GM19397 (cell line): Measurements from ENCODE around the gene KNDC1.
"Not testable (repeated sequence)": the region's sequence is repeated elsewhere in the genome, so short reads cannot be mapped to it uniquely, and the experiment has no call there.

Source experiments
- ATAC-seq: cut with Tn5 transposase; IDR thresholded peaks from one replicate; pipeline ENCODE4 v1.9.1; 2021; ENCODE audit warnings: mild to moderate bottlenecking, moderate library complexity; ENCODE audit not compliant: unreplicated experiment

Gene KNDC1

GRCh38 chr10:133139551-133140065, 20.4 kb upstream of the KNDC1 start:
- ATAC-seq = no peak

- ATAC-seq = no peak
These were observed 19.4 kb upstream of the KNDC1 start for GRCh38 chr10:133140417-133141143.

GRCh38 chr10:133141144-133141957, 18.7 kb upstream of the KNDC1 start:
- ATAC-seq = no peak

- ATAC-seq = no peak
These were observed 18.1 kb upstream of the KNDC1 start for GRCh38 chr10:133141958-133142340.

- ATAC-seq = no peak
These were observed 17.4 kb upstream of the KNDC1 start for GRCh38 chr10:133142523-133143199.

DNA sequence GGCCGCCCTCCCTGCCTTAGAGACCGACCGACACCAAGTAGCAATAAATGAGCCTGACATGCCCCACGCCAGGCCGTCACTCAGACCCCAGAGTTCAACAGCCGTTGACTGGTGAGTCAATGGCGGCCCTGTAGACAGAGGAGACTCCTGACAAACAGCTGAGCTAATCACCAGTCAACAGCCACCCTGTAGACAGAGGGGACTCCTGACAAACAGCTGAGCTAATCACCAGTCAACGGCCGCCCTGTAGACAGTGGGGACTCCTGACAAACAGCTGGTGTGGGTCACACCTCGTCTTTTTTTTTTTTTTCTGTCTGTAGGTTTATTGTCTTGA, 16.9 kb upstream of the KNDC1 start:
- ATAC-seq = no peak

DNA sequence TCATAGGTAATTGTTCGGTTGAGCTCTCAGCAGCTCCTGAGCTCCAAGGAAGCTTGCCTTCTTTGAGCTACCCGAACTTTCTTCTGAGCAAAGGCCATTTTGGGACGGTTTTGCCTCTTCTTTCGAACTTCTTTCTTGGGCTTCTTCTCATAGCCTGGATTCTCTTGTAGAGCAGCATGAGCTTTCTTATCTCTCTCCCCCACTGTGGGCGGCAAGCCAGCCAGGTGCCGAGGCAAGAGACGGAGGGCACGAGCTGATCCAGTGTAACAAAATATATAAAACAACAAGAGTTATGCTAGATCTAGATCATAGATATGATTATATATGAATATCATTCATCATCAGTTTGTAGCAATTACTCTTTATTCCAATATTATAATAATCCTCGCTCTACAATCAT, 16.5 kb upstream of the KNDC1 start:
- ATAC-seq = no peak

DNA sequence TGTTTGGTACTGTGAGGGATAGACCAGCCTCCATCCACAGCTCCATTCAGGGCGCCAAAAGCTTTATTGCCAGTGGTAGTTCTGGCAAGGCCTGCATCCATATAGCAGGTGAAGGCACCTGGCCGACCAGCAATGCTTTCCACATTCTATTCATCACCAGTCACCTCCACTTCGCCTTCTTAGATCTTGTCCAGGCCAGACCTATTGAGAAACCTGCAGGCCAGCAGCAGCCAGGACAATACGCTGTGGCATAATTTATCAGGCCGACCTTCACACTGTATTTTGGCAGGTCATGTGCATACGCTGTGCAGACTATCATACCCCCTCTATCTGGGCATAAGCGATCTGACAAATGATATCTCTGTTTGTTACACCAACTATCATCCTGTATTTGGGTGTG, 15.2 kb upstream of the KNDC1 start:
- no peak for ATAC-seq

- ATAC-seq = no peak
These were observed 9.8 kb upstream of the KNDC1 start for GRCh38 chr10:133150226-133150625.

GRCh38 chr10:133150656-133151055, 9.4 kb upstream of the KNDC1 start:
- no peak for ATAC-seq

GRCh38 chr10:133151071-133151470, 8.9 kb upstream of the KNDC1 start:
- ATAC-seq = not testable (repeated sequence)

GRCh38 chr10:133151543-133151972, 8.5 kb upstream of the KNDC1 start:
- ATAC-seq = no peak

GRCh38 chr10:133154411-133154810, 5.6 kb upstream of the KNDC1 start:
- ATAC-seq = no peak

DNA sequence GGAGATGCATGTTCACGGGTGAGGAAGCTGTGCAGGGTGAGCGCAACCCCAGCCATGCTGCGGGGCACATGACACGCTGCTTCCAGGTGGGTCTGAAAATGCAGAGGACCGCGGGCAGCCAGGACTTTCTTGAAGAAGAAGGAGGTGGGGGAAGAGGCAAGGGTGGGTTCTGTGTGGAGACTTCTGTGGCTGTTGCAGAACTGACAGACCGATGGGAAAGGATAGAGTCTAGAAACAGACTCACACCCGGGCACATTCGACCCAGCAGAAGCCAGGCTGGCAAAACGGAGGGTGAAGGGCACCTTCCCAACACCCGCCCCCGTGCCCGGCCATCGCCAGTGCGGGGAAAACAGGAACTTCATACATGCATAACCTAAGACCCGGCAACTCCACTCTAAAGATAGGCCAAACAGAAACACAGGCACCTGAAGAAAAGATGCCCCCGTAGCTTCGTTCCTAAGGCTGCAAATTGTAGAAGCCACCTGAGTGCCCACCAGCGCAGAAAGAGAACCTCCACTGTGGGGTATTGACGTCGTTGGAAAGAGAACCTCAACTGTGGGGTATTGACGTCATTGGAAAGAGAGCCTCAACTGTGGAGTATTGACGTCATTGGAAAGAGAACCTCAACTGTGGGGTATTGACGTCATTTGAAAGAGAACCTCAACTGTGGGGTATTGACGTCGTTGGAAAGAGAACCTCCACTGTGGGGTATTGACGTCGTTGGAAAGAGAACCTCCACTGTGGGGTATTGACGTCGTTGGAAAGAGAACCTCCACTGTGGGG, 4.8 kb upstream of the KNDC1 start:
- ATAC-seq = no peak

GRCh38 chr10:133156674-133157579, 3.1 kb upstream of the KNDC1 start:
- ATAC-seq = no peak

DNA sequence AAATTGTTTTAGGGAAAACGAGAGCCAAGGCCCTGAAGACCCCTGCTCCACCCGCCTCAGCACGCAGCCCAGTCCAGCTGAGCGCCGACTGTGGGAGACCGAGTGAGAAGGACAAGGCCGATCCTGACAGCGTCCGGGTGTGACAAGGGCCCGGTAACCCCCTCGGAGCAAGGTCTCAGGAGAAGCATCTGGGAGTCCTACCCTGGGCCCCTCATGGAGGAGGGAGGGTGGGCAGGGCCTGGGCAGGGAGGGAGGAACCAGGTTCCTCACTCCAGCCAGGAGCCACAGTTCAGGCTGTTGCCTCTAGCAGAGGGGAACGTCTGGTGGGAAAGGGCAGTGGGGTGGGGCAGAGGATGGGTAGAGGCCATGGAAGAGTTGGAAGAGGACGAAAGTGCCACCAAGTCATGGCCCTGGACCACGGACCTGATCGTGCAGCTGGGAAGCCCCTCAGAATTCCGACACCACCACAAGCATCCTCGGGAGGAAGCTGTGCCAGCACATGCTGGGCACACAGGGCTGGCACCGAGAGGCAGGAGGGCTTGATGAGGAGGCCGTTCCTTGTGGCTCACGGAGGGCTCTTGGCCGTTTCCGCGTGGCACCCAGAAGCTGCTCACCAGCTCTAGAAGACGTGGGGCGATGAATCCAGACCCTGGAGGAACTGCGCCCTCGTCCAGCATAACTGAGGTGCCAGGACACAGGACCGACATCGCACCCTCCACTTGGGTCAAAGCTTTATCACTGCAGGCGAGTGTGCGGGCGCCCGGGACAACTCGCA, 2.2 kb upstream of the KNDC1 start:
- no peak for ATAC-seq

- no peak for ATAC-seq
These were observed 1.6 kb upstream of the KNDC1 start for GRCh38 chr10:133158437-133158755.

GRCh38 chr10:133158756-133159610, 1.0 kb upstream of the KNDC1 start:
- no peak for ATAC-seq
